ENCODE measurements around the gene ZNF521.
A peak's percentile ranks its signal among the peaks of the same experiment; 100 is the strongest.

Gene ZNF521

GRCh38 chr18:25351777-25352628, at the start of gene ZNF521:
Gene ZNF521, minus strand, starts transcription at chr18:25352166. Its CDS starts 1,220 bp downstream, at chr18:25350946.
- Mint-ChIP-seq H3K36me3 (ENCODE audit: low read depth) (peaks cover 4% of the 10 kb centered on the region), H3K27ac (no peak within 1 kb of the TSS), H3K9me3 (no peaks in the 10 kb centered on the region), H3K4me3 (peak within 1 kb of the TSS; percentile 70), H3K4me1 (ENCODE audit: low read depth) (peaks cover 4% of the 10 kb centered on the region), H3K27me3 (ENCODE audit: low read depth) (peaks cover 65% of the 10 kb centered on the region)

- no peaks in the 10 kb centered on the region for H3K4me1 Mint-ChIP-seq (ENCODE audit: low read depth)
- H3K27me3 Mint-ChIP-seq (ENCODE audit: low read depth), result no peaks in the 10 kb centered on the region
These were observed 47.6 kb upstream of the ZNF521 start for GRCh38 chr18:25399554-25399953.

GRCh38 chr18:25392192-25392591, 40.2 kb upstream of the ZNF521 start:
- Mint-ChIP-seq H3K27me3 (ENCODE audit: low read depth) (no peaks in the 10 kb centered on the region), H3K4me3 (no peak overlapping the region), H3K9me3 (peaks cover 3% of the 10 kb centered on the region), H3K36me3 (ENCODE audit: low read depth) (no peaks in the 10 kb centered on the region), H3K4me1 (ENCODE audit: low read depth) (no peaks in the 10 kb centered on the region), H3K27ac (no peak overlapping the region)

More at GRCh38 chr18:25399554-25399953, 47.6 kb upstream of the ZNF521 start:
- Mint-ChIP-seq H3K27ac (no peak overlapping the region), H3K9me3 (no peaks in the 10 kb centered on the region), H3K4me3 (no peak overlapping the region), H3K36me3 (ENCODE audit: low read depth) (no peaks in the 10 kb centered on the region)

GRCh38 chr18:25373432-25374179, 21.6 kb upstream of the ZNF521 start:
- no peaks in the 10 kb centered on the region for H3K9me3 Mint-ChIP-seq
- no peaks in the 10 kb centered on the region for H3K27me3 Mint-ChIP-seq (ENCODE audit: low read depth)
- no peak overlapping the region for H3K4me3 Mint-ChIP-seq
- H3K27ac Mint-ChIP-seq, result no peak overlapping the region
- H3K4me1 Mint-ChIP-seq (ENCODE audit: low read depth), result no peaks in the 10 kb centered on the region
- no peaks in the 10 kb centered on the region for H3K36me3 Mint-ChIP-seq (ENCODE audit: low read depth)

GRCh38 chr18:25370391-25370790, 18.4 kb upstream of the ZNF521 start:
- no peak overlapping the region for H3K27ac Mint-ChIP-seq
- H3K36me3 Mint-ChIP-seq (ENCODE audit: low read depth), result no peaks in the 10 kb centered on the region
- no peaks in the 10 kb centered on the region for H3K4me1 Mint-ChIP-seq (ENCODE audit: low read depth)
- H3K9me3 Mint-ChIP-seq, result no peaks in the 10 kb centered on the region
- no peak overlapping the region for H3K4me3 Mint-ChIP-seq
- H3K27me3 Mint-ChIP-seq (ENCODE audit: low read depth), result no peaks in the 10 kb centered on the region

GRCh38 chr18:25365242-25365641, 13.3 kb upstream of the ZNF521 start:
- Mint-ChIP-seq H3K4me3 (no peak overlapping the region), H3K27me3 (ENCODE audit: low read depth) (no peaks in the 10 kb centered on the region), H3K27ac (no peak overlapping the region), H3K9me3 (no peaks in the 10 kb centered on the region), H3K36me3 (ENCODE audit: low read depth) (no peaks in the 10 kb centered on the region), H3K4me1 (ENCODE audit: low read depth) (no peaks in the 10 kb centered on the region)

- no peak overlapping the region for H3K4me3 Mint-ChIP-seq
- H3K4me1 Mint-ChIP-seq (ENCODE audit: low read depth), result no peaks in the 10 kb centered on the region
- no peaks in the 10 kb centered on the region for H3K9me3 Mint-ChIP-seq
- H3K27ac Mint-ChIP-seq, result no peak overlapping the region
- H3K27me3 Mint-ChIP-seq (ENCODE audit: low read depth), result no peaks in the 10 kb centered on the region
- H3K36me3 Mint-ChIP-seq (ENCODE audit: low read depth), result no peaks in the 10 kb centered on the region
These were observed 12.8 kb upstream of the ZNF521 start for GRCh38 chr18:25364732-25365131.

- no peak overlapping the region for H3K27ac Mint-ChIP-seq
- H3K36me3 Mint-ChIP-seq (ENCODE audit: low read depth), result no peaks in the 10 kb centered on the region
- H3K4me1 Mint-ChIP-seq (ENCODE audit: low read depth), result no peaks in the 10 kb centered on the region
- no peaks in the 10 kb centered on the region for H3K9me3 Mint-ChIP-seq
- H3K27me3 Mint-ChIP-seq (ENCODE audit: low read depth), result peaks cover 4% of the 10 kb centered on the region
- no peak overlapping the region for H3K4me3 Mint-ChIP-seq
These were observed 8.4 kb upstream of the ZNF521 start for GRCh38 chr18:25360301-25360899.

- H3K36me3 Mint-ChIP-seq (ENCODE audit: low read depth), result peaks cover 4% of the 10 kb centered on the region
- H3K4me1 Mint-ChIP-seq (ENCODE audit: low read depth), result peaks cover 4% of the 10 kb centered on the region
- no peaks in the 10 kb centered on the region for H3K9me3 Mint-ChIP-seq
- H3K27me3 Mint-ChIP-seq (ENCODE audit: low read depth), result peaks cover 54% of the 10 kb centered on the region
- H3K4me3 Mint-ChIP-seq, result no peak overlapping the region
- H3K27ac Mint-ChIP-seq, result no peak overlapping the region
These were observed 1.1 kb upstream of the ZNF521 start for GRCh38 chr18:25353080-25353479.

- peaks cover 4% of the 10 kb centered on the region for H3K4me1 Mint-ChIP-seq (ENCODE audit: low read depth)
- peaks cover 59% of the 10 kb centered on the region for H3K27me3 Mint-ChIP-seq (ENCODE audit: low read depth)
- H3K27ac Mint-ChIP-seq, result no peak overlapping the region
- no peaks in the 10 kb centered on the region for H3K9me3 Mint-ChIP-seq
- peak overlapping the region; percentile 14 for H3K4me3 Mint-ChIP-seq
- H3K36me3 Mint-ChIP-seq (ENCODE audit: low read depth), result peaks cover 4% of the 10 kb centered on the region
These were observed 651 bp upstream of the ZNF521 start for GRCh38 chr18:25352629-25353005.

GRCh38 chr18:25351280-25351775, 638 bp downstream of the ZNF521 start:
- peak overlapping the region; percentile 70 for H3K4me3 Mint-ChIP-seq
- H3K27ac Mint-ChIP-seq, result no peak overlapping the region
- peaks cover 71% of the 10 kb centered on the region for H3K27me3 Mint-ChIP-seq (ENCODE audit: low read depth)
- no peaks in the 10 kb centered on the region for H3K9me3 Mint-ChIP-seq
- peaks cover 4% of the 10 kb centered on the region for H3K4me1 Mint-ChIP-seq (ENCODE audit: low read depth)
- peaks cover 4% of the 10 kb centered on the region for H3K36me3 Mint-ChIP-seq (ENCODE audit: low read depth)

- H3K9me3 Mint-ChIP-seq, result no peaks in the 10 kb centered on the region
- H3K4me1 Mint-ChIP-seq (ENCODE audit: low read depth), result peaks cover 4% of the 10 kb centered on the region
- peaks cover 4% of the 10 kb centered on the region for H3K36me3 Mint-ChIP-seq (ENCODE audit: low read depth)
- H3K4me3 Mint-ChIP-seq, result peak overlapping the region; percentile 79
- H3K27me3 Mint-ChIP-seq (ENCODE audit: low read depth), result peaks cover 78% of the 10 kb centered on the region
- no peak overlapping the region for H3K27ac Mint-ChIP-seq
These were observed 1.3 kb downstream of the ZNF521 start for GRCh38 chr18:25350489-25351251.

- H3K36me3 Mint-ChIP-seq (ENCODE audit: low read depth), result peaks cover 4% of the 10 kb centered on the region
- peak overlapping the region; percentile 21 for H3K4me3 Mint-ChIP-seq
- H3K9me3 Mint-ChIP-seq, result no peaks in the 10 kb centered on the region
- H3K27me3 Mint-ChIP-seq (ENCODE audit: low read depth), result peaks cover 80% of the 10 kb centered on the region
- H3K27ac Mint-ChIP-seq, result no peak overlapping the region
- H3K4me1 Mint-ChIP-seq (ENCODE audit: low read depth), result peaks cover 4% of the 10 kb centered on the region
These were observed 2.0 kb downstream of the ZNF521 start for GRCh38 chr18:25349926-25350487.
